ENCODE results near the gene UHRF1.

GRCh38 chr19:4993683-4994082 is 84.4 kb downstream of the UHRF1 start:
- TF ChIP-seq EZH2 (IDR thresholded peaks at IDR 0.05; ENCODE audit: insufficient read depth, poor library complexity, severe bottlenecking) (no peak), EZH2phosphoT487 (IDR thresholded peaks at IDR 0.05; ENCODE audit: insufficient read depth, low read depth) (no peak)

Data from GM23248 (cell line).